ENCODE measurements around the gene SOCS3.

SOCS3 gene

GRCh38 chr17:78322858-78323455, 36.9 kb downstream of the SOCS3 start:
- DNase-seq (ENCODE audit: low read depth), result no peak
- no peak for TF ChIP-seq MAX (IDR thresholded peaks at IDR 0.05; ENCODE audit: low read depth, low read length)
- TF ChIP-seq, protein P1, sequence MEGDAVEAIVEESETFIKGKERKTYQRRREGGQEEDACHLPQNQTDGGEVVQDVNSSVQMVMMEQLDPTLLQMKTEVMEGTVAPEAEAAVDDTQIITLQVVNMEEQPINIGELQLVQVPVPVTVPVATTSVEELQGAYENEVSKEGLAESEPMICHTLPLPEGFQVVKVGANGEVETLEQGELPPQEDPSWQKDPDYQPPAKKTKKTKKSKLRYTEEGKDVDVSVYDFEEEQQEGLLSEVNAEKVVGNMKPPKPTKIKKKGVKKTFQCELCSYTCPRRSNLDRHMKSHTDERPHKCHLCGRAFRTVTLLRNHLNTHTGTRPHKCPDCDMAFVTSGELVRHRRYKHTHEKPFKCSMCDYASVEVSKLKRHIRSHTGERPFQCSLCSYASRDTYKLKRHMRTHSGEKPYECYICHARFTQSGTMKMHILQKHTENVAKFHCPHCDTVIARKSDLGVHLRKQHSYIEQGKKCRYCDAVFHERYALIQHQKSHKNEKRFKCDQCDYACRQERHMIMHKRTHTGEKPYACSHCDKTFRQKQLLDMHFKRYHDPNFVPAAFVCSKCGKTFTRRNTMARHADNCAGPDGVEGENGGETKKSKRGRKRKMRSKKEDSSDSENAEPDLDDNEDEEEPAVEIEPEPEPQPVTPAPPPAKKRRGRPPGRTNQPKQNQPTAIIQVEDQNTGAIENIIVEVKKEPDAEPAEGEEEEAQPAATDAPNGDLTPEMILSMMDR (IDR thresholded peaks at IDR 0.05; ENCODE audit: low read depth, low read length), result no peak
- TF ChIP-seq POLR2A (IDR thresholded peaks at IDR 0.05; ENCODE audit: extremely low read depth, insufficient read length), result no peak
- TF ChIP-seq MYC (IDR thresholded peaks at IDR 0.05; ENCODE audit: low read depth, low read length), result no peak
- no peak overlapping the region for H3K4me3 ChIP-seq (ENCODE audit: low read depth, low read length)

- H3K4me3 ChIP-seq (ENCODE audit: low read depth, low read length), result no peak overlapping the region
- no peak for DNase-seq (ENCODE audit: low read depth)
- TF ChIP-seq, protein P1 (IDR thresholded peaks at IDR 0.05; ENCODE audit: low read depth, low read length), result no peak
- TF ChIP-seq POLR2A (IDR thresholded peaks at IDR 0.05; ENCODE audit: extremely low read depth, insufficient read length) (no peak), MYC (IDR thresholded peaks at IDR 0.05; ENCODE audit: low read depth, low read length) (no peak), MAX (IDR thresholded peaks at IDR 0.05; ENCODE audit: low read depth, low read length) (no peak)
These were observed 37.5 kb downstream of the SOCS3 start for GRCh38 chr17:78322327-78322857.

GRCh38 chr17:78318843-78319242, 41.0 kb downstream of the SOCS3 start:
- TF ChIP-seq, protein P1 (IDR thresholded peaks at IDR 0.05; ENCODE audit: low read depth, low read length), result no peak
- TF ChIP-seq POLR2A (IDR thresholded peaks at IDR 0.05; ENCODE audit: extremely low read depth, insufficient read length), result no peak
- no peak for TF ChIP-seq MAX (IDR thresholded peaks at IDR 0.05; ENCODE audit: low read depth, low read length)
- no peak for TF ChIP-seq MYC (IDR thresholded peaks at IDR 0.05; ENCODE audit: low read depth, low read length)
- DNase-seq (ENCODE audit: low read depth), result no peak
- H3K4me3 ChIP-seq (ENCODE audit: low read depth, low read length), result no peak overlapping the region

GRCh38 chr17:78318407-78318806, 41.5 kb downstream of the SOCS3 start:
- no peak for TF ChIP-seq MAX (IDR thresholded peaks at IDR 0.05; ENCODE audit: low read depth, low read length)
- TF ChIP-seq POLR2A (IDR thresholded peaks at IDR 0.05; ENCODE audit: extremely low read depth, insufficient read length), result no peak
- TF ChIP-seq, protein P1 (IDR thresholded peaks at IDR 0.05; ENCODE audit: low read depth, low read length), result no peak
- H3K4me3 ChIP-seq (ENCODE audit: low read depth, low read length), result no peak overlapping the region
- DNase-seq (ENCODE audit: low read depth), result no peak

GRCh38 chr17:78317794-78318400, 42.0 kb downstream of the SOCS3 start:
- DNase-seq (ENCODE audit: low read depth), result no peak
- no peak overlapping the region for H3K4me3 ChIP-seq (ENCODE audit: low read depth, low read length)
- TF ChIP-seq, protein P1 (IDR thresholded peaks at IDR 0.05; ENCODE audit: low read depth, low read length), result no peak
- TF ChIP-seq POLR2A (IDR thresholded peaks at IDR 0.05; ENCODE audit: extremely low read depth, insufficient read length), result no peak
- TF ChIP-seq MYC (IDR thresholded peaks at IDR 0.05; ENCODE audit: low read depth, low read length), result no peak
- no peak for TF ChIP-seq MAX (IDR thresholded peaks at IDR 0.05; ENCODE audit: low read depth, low read length)

All from NB4 (cell line).